ENCODE measurements around the gene TRMT61A. TPM values are rescaled to one million over a fixed set of nuclear protein-coding genes. Genes with fewer than 3 reads are reported as not detected.
"Not testable (repeated sequence)": the region's sequence is repeated elsewhere in the genome, so short reads cannot be mapped to it uniquely, and the experiment has no call there.

TRMT61A gene
- total RNA-seq, 4 donors from 2014 or later = 14.9 to 24.4 (median 21.3) TPM

- Histone ChIP-seq H3K4me3 (replicated peaks in 1 of 3) (no peak overlapping the region), H3K9me3 (no peaks in the 10 kb centered on the region), H3K27ac (no peak overlapping the region), H3K4me1 (peaks cover 39 to 47% of the 10 kb centered on the region in 2 donors), H3K36me3 (no peaks in the 10 kb centered on the region), H3K27me3 (no peaks in the 10 kb centered on the region)
- DNase-seq = no peak
- WGBS, 2 donors = 62 to 71% methylated on average over 10 of the region's 10 CpGs
- intact Hi-C loops (cut with DNase I) = no loop called here
- TF ChIP-seq CTCF (IDR thresholded peaks at IDR 0.05) (no peak), POLR2A (IDR thresholded peaks at IDR 0.05) (no peak)
These were observed 5.4 kb upstream of the TRMT61A start for GRCh38 chr14:103523575-103523954.

GRCh38 chr14:103524002-103524935, 4.7 kb upstream of the TRMT61A start:
- H3K9me3 ChIP-seq = no peaks in the 10 kb centered on the region
- H3K4me3 ChIP-seq (replicated peaks in 1 of 3) = no peak overlapping the region
- DNase-seq = no peak
- no peak overlapping the region for H3K27ac ChIP-seq
- H3K4me1 ChIP-seq = peaks cover 35 to 41% of the 10 kb centered on the region in 2 donors
- 80 to 82% methylated on average over 12 of the region's 12 CpGs for WGBS, 2 donors
- intact Hi-C loops (cut with DNase I) = no loop called here
- no peaks in the 10 kb centered on the region for H3K36me3 ChIP-seq
- H3K27me3 ChIP-seq = no peaks in the 10 kb centered on the region
- TF ChIP-seq POLR2A (IDR thresholded peaks at IDR 0.05) = no peak

- H3K9me3 ChIP-seq; H3K4me3 ChIP-seq (replicated peaks in 1 of 3); intact Hi-C loops (cut with DNase I); DNase-seq; H3K27me3 ChIP-seq; H3K27ac ChIP-seq; H3K36me3 ChIP-seq: not testable (repeated sequence)
- H3K4me1 ChIP-seq = peaks cover 33 to 40% of the 10 kb centered on the region in 2 donors
- WGBS, 2 donors = 80 to 82% methylated on average over 17 of the region's 17 CpGs
These were observed 3.4 kb upstream of the TRMT61A start for GRCh38 chr14:103525430-103526246.

- WGBS, 2 donors = 75 to 78% methylated on average over 8 of the region's 8 CpGs
- intact Hi-C loops (cut with DNase I) = no loop called here
- Histone ChIP-seq H3K4me1 (peaks cover 28 to 38% of the 10 kb centered on the region in 2 donors), H3K36me3 (no peaks in the 10 kb centered on the region), H3K9me3 (no peaks in the 10 kb centered on the region), H3K4me3 (replicated peaks in 1 of 3) (no peak overlapping the region), H3K27ac (no peak overlapping the region), H3K27me3 (no peaks in the 10 kb centered on the region)
- TF ChIP-seq POLR2A (IDR thresholded peaks at IDR 0.05) (no peak), CTCF (IDR thresholded peaks at IDR 0.05) (no peak)
- DNase-seq = no peak
These were observed 2.6 kb upstream of the TRMT61A start for GRCh38 chr14:103526247-103526913.

GRCh38 chr14:103526914-103527248, 2.1 kb upstream of the TRMT61A start:
- Histone ChIP-seq H3K27me3 (no peaks in the 10 kb centered on the region), H3K36me3 (no peaks in the 10 kb centered on the region), H3K4me1 (peaks cover 28 to 38% of the 10 kb centered on the region in 2 donors), H3K27ac (no peak overlapping the region), H3K9me3 (no peaks in the 10 kb centered on the region), H3K4me3 (replicated peaks in 1 of 3) (no peak overlapping the region)
- intact Hi-C loops (cut with DNase I) = no loop called here
- DNase-seq = no peak
- no peak for TF ChIP-seq CTCF (IDR thresholded peaks at IDR 0.05)
- TF ChIP-seq POLR2A (IDR thresholded peaks at IDR 0.05) = no peak
- 81 to 94% methylated on average over 1 of the region's 1 CpG for WGBS, 2 donors

Data from thyroid gland (tissue), 4 donors.